PC-3 (cell line): ENCODE data around the gene FBXO17. TPM values are rescaled to one million over a fixed set of nuclear protein-coding genes. Genes with fewer than 3 reads are reported as not detected.

ENCODE experiments used
- ATAC-seq: fragments of 200-7000 bp; cut with Tn5 transposase; 2 replicates; pipeline ENCODE4 v1.9.1; 2020; ENCODE audit warnings: mild to moderate bottlenecking, moderate library complexity
- BruUV-seq: library from RNA; stranded (reverse); fragments of 400-500 nt; replicated peaks from 2 replicates; lab custom pipeline; 2021; lab: Mats Ljungman, UMichigan
- CTCF ChIA-PET: fragments of 300-600 bp; sonication (Branson Sonifier 250); formaldehyde crosslinking; loops from one replicate; lab custom pipeline; 2022; ENCODE audit warnings: antibody characterized with exemption; lab: Charles Lee
- POLR2A ChIA-PET: fragments of 300-600 bp; sonication (Branson Sonifier 250); formaldehyde crosslinking; loops from one replicate; lab custom pipeline; 2022; ENCODE audit warnings: antibody characterized with exemption; ENCODE audit not compliant: unreplicated experiment; lab: Charles Lee
- DNase-seq: peaks from one replicate; pipeline ENCODE4 v3.0.0-alpha.2; 2015
- H2AFZ ChIP-seq: fragments of 300-600 bp; sonication (generic); 2 replicates; pipeline ENCODE4 v1.6.0; 2016; ENCODE audit warnings: antibody characterized with exemption, low read length
- H3F3A ChIP-seq: fragments of 300-600 bp; sonication (generic); one replicate; pipeline ENCODE4 v1.6.0; 2017; ENCODE audit warnings: antibody characterized with exemption, low read length, control low read depth, mild to moderate bottlenecking; ENCODE audit not compliant: unreplicated experiment
- H3K27ac ChIP-seq: fragments of 300-600 bp; sonication (generic); 2 replicates; pipeline ENCODE4 v1.5.1; 2016; ENCODE audit warnings: mild to moderate bottlenecking, low read length
- H3K27me3 ChIP-seq: fragments of 300-600 bp; sonication (generic); 2 replicates; pipeline ENCODE4 v1.6.1; 2016; ENCODE audit warnings: low read length, mixed read lengths
- H3K36me3 ChIP-seq: fragments of 300-600 bp; sonication (generic); 2 replicates; pipeline ENCODE4 v1.6.1; 2016; ENCODE audit warnings: low read depth, mixed run types, low read length, mixed read lengths
- H3K4me1 ChIP-seq: fragments of 300-600 bp; sonication (generic); 2 replicates; pipeline ENCODE4 v1.5.1; 2016; ENCODE audit warnings: low read length; ENCODE audit not compliant: insufficient read depth
- H3K4me2 ChIP-seq: fragments of 300-600 bp; sonication (generic); 2 replicates; pipeline ENCODE4 v1.6.0; 2016; ENCODE audit warnings: low read length
- H3K4me3 ChIP-seq: fragments of 300-600 bp; sonication (generic); 2 replicates; pipeline ENCODE4 v1.5.1; 2016; ENCODE audit warnings: mild to moderate bottlenecking, low read length, mixed read lengths
- H3K79me2 ChIP-seq: fragments of 300-600 bp; sonication (generic); 2 replicates; pipeline ENCODE4 v1.6.1; 2017; ENCODE audit warnings: low read length, mixed read lengths
- H3K9ac ChIP-seq: fragments of 300-600 bp; sonication (generic); 2 replicates; pipeline ENCODE4 v1.6.0; 2016; ENCODE audit warnings: mild to moderate bottlenecking, low read length
- H3K9me2 ChIP-seq: fragments of 300-600 bp; sonication (generic); replicated peaks from 2 replicates; pipeline ENCODE4 v1.6.1; 2016; ENCODE audit warnings: mixed run types, low read length, mixed read lengths
- H3K9me3 ChIP-seq: fragments of 300-600 bp; sonication (generic); 2 replicates; pipeline ENCODE4 v1.6.1; 2016; ENCODE audit warnings: low read length, mixed read lengths
- H4K20me1 ChIP-seq: fragments of 300-600 bp; sonication (generic); 2 replicates; pipeline ENCODE4 v1.6.1; 2016; ENCODE audit warnings: low read length, mixed read lengths
- CTCF ChIP-seq: fragments of 300-600 bp; sonication (generic); conservative IDR thresholded peaks from 2 replicates; pipeline ENCODE4 v1.5.1; 2017; ENCODE audit warnings: antibody characterized with exemption, low read depth, mild to moderate bottlenecking, low read length
- EZH2 ChIP-seq: fragments of 300-600 bp; sonication (generic); IDR thresholded peaks from one replicate; pipeline ENCODE4 v1.6.1; 2017; ENCODE audit warnings: antibody characterized with exemption, mild to moderate bottlenecking, low read length; ENCODE audit not compliant: unreplicated experiment
- EZH2phosphoT487 ChIP-seq: fragments of 300-600 bp; sonication (generic); IDR thresholded peaks from 2 replicates; pipeline ENCODE4 v1.6.1; 2018; ENCODE audit warnings: mild to moderate bottlenecking, antibody characterized with exemption, low read length, borderline replicate concordance
- intact Hi-C: fragments of 100-400 bp; cut with micrococcal nuclease; formaldehyde crosslinking; loops from 2 replicates; pipeline ENCODE4 v1.9.0; 2023
- total RNA-seq: library from RNA; depleted of rRNA; stranded (reverse); fragments of >200 nt; gene quantifications from 2 replicates; pipeline ENCODE4 v1.2.3, GENCODE V29; 2014

The FBXO17 gene
- total RNA-seq, 1 experiment from 2014 or later: not detected

DNA sequence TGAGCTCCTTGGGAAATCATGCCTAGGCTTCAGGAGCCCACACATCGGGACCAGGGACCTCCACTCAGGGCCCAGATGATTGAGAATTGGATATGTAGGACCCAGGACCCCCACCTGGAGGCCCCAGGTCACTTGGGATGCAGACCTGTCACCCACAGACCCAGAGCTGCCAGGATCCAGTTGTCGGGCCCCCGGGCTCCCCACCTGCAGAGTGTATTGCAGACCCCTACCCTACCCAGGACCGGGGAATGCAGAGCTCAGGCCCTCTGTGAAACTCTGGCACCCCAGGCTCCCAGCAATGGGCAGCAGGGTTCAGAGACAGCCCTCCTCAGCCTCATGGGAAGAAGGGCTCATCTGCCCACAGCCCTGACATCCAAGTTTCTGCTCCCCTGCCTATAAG, 69.9 kb downstream of the FBXO17 start:
- POLR2A ChIA-PET: no interaction called here
- no TSS peak for BruUV-seq
- H3K36me3 ChIP-seq: no peaks in the 10 kb centered on the region

DNA sequence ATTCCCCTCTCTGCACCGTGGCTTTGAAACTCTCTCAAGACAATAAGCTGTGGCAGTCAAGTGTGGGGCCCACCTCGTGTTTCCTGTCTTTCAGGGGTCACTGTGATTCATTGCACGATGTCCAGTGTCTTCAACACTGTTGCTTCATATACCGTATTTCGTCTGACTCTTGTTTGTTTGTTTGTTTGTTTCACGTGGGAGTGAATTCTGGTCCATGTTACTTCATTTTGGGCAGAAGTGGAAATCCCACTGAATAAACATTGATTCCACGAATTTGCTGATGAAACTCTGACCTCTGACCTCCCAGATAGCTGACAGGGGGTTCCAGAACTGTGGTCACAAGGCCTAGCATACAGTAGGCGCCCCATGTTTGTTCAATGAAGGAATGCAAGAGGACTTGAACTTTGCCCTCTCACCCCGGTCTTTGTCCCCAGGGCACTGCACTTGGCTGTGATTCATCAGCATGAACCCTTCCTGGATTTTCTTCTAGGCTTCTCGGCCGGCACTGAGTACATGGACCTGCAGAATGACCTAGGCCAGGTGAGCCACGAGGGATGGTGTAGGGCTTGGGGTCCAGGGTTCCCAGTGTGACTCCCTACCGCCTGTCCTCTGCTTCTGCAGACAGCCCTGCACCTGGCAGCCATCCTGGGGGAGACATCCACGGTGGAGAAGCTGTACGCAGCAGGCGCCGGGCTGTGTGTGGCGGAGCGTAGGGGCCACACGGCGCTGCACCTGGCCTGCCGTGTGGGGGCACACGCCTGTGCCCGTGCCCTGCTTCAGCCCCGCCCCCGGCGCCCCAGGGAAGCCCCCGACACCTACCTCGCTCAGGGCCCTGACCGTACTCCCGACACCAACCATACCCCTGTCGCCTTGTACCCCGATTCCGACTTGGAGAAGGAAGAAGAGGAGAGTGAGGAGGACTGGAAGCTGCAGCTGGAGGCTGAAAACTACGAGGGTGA, 70.7 kb downstream of the FBXO17 start:
- DNase-seq (no peak), ATAC-seq (no peak)
- Histone ChIP-seq H3K4me3 (no peak overlapping the region), H3K27ac (no peak overlapping the region), H3K9me3 (no peaks in the 10 kb centered on the region), H4K20me1 (no peaks in the 10 kb centered on the region), H3K79me2 (peaks cover 18% of the 10 kb centered on the region), H3K36me3 (no peaks in the 10 kb centered on the region), H2AFZ (no peak overlapping the region), H3F3A (no peaks in the 10 kb centered on the region), H3K4me2 (no peak overlapping the region), H3K27me3 (no peaks in the 10 kb centered on the region), H3K9ac (no peak overlapping the region), H3K4me1 (no peaks in the 10 kb centered on the region), H3K9me2 (no peaks in the 10 kb centered on the region)
- no peak for TF ChIP-seq EZH2
- no peak for TF ChIP-seq EZH2phosphoT487
- no peak for TF ChIP-seq CTCF
- no TSS peak for BruUV-seq
- intact Hi-C loops: no loop called here
- CTCF ChIA-PET: no interaction called here
- POLR2A ChIA-PET: no interaction called here

More for the DNA sequence above, 69.9 kb downstream of the FBXO17 start:
- H3K27me3 ChIP-seq: no peaks in the 10 kb centered on the region
- H3K9me3 ChIP-seq: no peaks in the 10 kb centered on the region
- no peaks in the 10 kb centered on the region for H3F3A ChIP-seq
- ATAC-seq (no peak), DNase-seq (no peak)
- intact Hi-C loops: no loop called here
- no peak overlapping the region for H3K4me3 ChIP-seq
- H3K4me2 ChIP-seq: no peak overlapping the region
- H3K27ac ChIP-seq: no peak overlapping the region
- no peak overlapping the region for H2AFZ ChIP-seq
- TF ChIP-seq CTCF (no peak), EZH2phosphoT487 (no peak)
- H3K4me1 ChIP-seq: no peaks in the 10 kb centered on the region
- H4K20me1 ChIP-seq: no peaks in the 10 kb centered on the region
- CTCF ChIA-PET: interaction anchor here (0.6 kb wide), 1 partner anchor 217 kb away, joined by 7 read pairs; no protein-coding TSS in a partner anchor
- peaks cover 12% of the 10 kb centered on the region for H3K79me2 ChIP-seq
- H3K9ac ChIP-seq: no peak overlapping the region
- no peaks in the 10 kb centered on the region for H3K9me2 ChIP-seq

GRCh38 chr19:38901683-38902082, 73.9 kb downstream of the FBXO17 start:
- Histone ChIP-seq H3K4me1 (0 out of 2 replicates have a peak, but pooled peaks cover 3% of the 10 kb centered on the region), H3K79me2 (peaks cover 29% of the 10 kb centered on the region), H2AFZ (no peak overlapping the region), H3F3A (no peaks in the 10 kb centered on the region), H3K27me3 (no peaks in the 10 kb centered on the region), H3K9me3 (no peaks in the 10 kb centered on the region), H3K27ac (no peak overlapping the region), H3K9me2 (no peaks in the 10 kb centered on the region), H3K36me3 (no peaks in the 10 kb centered on the region), H3K9ac (no peak overlapping the region), H3K4me2 (no peak overlapping the region), H4K20me1 (no peaks in the 10 kb centered on the region), H3K4me3 (no peak overlapping the region)
- no TSS peak for BruUV-seq
- CTCF ChIA-PET: no interaction called here
- DNase-seq: no peak
- intact Hi-C loops: no loop called here
- TF ChIP-seq EZH2phosphoT487 (no peak), CTCF (no peak), EZH2 (no peak)
- POLR2A ChIA-PET: no interaction called here
- ATAC-seq: no peak
